HG03378 (cell line): Measurements from ENCODE around the gene TELO2.

Source experiments
- ATAC-seq: cut with Tn5 transposase; IDR thresholded peaks from one replicate; pipeline ENCODE4 v1.9.1; 2021; ENCODE audit warnings: mild to moderate bottlenecking, moderate library complexity; ENCODE audit not compliant: unreplicated experiment

TELO2 gene

DNA sequence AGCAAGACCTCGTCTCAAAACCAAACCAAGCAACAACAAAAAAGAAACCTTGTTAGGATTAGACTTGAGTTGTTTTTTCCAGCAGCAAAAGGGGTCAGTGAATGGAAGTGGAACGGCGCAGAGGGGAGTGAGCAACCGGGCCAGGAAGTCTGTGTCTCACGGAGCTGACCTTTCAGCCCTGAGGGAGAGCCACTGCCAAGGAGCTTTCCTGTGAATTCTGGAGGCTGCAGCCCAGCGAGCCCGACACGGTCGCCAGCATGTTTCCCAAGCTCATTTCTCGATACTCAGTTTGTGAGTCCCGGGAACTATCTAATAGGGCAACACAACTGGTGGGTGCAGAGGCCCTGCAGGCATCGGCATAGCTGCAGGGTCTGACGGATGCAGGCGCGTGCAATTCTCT is 19.6 kb downstream of the TELO2 start:
- no peak for ATAC-seq

DNA sequence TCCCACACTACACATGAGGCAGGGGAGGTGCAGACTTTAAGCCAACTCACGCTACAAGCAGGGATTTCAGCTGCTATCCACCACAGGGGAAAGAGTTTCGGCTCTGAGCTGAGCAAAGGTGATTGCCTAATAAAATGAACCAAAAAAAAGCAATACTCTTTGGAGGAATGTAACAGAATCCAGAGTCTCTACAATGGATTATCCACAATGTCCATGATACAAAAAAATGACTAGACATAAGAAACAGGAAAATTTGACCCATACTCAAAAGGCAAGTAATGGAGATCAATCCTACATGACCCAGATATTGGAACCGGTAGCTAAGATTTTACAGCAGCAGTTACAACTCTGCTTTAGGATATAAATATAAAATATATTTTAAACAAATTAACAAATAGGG is 21.3 kb downstream of the TELO2 start:
- no peak for ATAC-seq

DNA sequence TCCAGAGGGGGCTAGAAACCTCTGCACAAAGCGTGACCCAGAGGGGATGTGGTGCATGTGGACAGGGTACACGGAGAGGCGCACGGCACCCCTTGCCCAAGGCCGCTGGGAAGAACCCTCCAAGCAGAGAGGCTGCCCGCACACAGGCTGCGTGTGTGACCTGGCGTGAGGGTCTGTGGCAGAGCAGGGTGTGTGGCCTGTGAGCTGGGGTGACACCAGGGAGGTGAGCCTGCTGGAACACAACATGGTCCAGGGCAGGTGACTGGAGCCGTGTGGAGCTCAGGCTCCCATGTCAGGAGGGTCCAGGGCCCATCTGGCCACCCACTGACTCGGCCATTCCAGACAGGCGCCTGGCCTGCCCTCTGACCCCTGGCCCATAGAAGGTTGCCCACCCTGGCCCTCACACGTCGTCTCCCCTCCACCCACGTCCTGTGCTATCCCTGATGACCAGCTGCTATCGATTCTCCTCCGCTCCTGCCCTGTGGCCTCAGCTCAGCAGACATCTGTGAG is 25.5 kb downstream of the TELO2 start:
- ATAC-seq, result no peak

DNA sequence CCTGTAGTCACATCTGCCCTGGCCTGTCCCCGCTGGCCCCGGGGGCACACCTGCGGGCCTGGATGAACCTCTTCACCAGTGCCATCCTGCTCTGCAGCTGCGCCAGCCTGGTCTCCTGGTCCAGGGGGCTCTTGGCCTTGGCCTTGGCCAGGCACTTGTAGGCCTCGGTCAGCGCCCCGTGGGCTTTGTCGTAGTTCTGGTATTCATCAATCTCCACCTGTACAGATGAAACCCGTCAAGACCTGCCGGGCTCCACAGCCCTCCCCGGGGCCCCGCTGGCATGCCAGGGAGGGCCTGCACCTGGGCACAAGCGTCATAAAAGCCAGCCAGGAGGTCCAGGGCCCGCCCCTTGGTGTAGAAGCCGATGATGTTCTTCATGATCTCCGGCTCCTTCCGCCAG is 26.7 kb downstream of the TELO2 start:
- ATAC-seq, result no peak

DNA sequence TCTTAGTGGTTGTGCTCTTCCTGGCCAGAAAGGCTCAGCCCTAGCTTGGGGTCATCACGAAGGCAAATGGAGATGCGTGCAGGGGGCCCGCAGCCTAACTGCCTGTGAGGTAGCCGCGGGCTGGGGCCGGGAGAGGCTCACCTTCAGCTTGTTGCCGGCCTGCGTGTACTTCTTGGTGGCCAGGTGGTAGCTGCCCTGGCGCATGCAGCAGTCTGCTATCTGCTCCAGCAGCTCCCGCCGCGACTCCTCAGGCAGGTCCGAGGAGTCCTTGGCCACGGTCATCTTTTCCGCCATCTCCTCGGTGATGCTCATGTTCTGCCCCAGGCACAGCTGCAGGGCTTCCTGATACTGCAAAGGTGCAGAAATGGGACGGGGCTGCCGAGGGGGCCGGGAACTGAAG is 27.3 kb downstream of the TELO2 start:
- ATAC-seq, result no peak

DNA sequence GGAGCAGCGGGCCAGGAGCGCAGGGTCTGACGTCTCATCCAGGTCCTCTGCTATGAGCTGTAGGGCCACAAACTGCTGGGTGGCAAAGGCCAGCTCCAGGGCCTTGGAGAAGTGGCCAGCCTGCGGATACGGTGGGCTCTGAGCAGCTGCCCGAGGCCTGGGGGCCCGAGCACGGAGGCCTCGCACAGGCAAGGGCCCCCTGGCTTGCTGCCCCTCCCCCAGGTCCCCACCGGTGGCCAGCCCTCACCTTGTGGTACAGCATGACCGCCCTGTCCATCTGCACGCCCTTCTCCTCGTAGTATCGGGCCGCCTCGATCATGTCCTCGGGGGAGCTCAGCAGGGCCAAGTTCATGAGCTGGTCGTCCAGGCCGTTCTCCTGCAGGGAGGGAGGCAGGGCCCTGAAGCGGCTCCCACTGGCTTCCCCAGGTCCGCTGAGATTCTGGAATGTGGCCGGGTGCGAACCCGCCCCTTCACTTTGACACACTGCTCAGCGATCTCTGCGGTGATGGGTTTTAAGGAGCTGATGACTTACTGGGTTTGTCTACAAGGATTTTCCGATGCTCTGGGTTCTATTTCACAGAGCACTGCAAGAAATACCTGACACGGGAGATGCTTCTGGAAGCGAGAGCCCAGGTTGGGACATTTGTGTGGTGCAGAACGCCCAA is 30.6 kb downstream of the TELO2 start:
- no peak for ATAC-seq

DNA sequence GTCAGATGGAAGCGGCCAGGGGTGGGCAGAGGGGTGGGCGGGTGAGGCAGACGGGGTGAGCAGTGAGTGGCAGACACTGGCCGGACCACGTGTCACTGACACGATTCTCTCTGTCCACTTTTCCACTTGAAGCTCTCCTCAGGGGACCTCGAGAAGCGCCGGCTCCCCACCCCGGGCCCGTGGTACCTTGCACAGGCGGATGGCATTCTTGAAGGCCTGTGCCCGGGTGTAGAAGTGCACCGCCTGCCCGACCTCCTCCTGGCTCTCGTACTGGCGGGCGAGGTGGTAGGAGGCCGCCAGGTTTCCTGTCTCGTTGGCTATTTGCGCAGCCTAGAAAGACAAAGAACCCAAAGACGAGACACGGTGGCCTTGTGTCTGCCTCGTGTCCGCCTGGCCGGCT is 31.2 kb downstream of the TELO2 start:
- ATAC-seq, result no peak

DNA sequence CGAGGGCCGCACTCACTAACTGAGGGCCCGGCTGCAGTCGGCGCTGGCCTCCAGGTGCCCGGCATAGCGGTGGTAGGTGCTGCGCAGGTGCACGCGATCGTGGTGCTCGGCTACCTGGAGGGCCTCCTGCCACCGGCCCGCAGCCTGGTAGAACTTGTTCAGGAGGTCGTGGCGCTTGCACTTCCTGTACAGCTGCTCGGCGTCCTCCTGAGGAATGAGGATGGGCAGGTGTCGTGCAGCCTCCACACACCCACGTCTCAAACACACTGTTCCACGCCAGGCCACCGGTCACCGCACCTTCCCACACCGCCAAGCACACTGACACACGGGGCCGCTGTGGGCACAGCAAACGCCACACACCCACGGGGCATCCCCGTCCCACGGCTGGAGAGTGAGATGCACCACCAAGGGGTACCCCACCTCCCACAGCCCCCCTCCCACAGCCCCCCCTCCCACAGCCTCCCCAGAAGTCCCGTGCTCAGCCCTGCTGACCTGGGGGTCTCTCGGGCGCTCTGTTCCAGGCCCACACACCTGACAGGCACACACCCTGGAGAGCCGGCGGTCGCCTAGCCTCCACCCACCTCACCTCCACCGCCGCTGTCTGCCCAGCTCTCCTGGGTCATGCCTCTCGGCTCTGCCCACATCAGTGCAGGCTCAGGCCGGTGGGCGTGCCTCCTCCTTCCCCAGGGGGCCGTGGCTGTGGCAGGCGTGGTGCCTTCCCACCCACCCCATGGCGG is 32.9 kb downstream of the TELO2 start:
- ATAC-seq, result no peak

DNA sequence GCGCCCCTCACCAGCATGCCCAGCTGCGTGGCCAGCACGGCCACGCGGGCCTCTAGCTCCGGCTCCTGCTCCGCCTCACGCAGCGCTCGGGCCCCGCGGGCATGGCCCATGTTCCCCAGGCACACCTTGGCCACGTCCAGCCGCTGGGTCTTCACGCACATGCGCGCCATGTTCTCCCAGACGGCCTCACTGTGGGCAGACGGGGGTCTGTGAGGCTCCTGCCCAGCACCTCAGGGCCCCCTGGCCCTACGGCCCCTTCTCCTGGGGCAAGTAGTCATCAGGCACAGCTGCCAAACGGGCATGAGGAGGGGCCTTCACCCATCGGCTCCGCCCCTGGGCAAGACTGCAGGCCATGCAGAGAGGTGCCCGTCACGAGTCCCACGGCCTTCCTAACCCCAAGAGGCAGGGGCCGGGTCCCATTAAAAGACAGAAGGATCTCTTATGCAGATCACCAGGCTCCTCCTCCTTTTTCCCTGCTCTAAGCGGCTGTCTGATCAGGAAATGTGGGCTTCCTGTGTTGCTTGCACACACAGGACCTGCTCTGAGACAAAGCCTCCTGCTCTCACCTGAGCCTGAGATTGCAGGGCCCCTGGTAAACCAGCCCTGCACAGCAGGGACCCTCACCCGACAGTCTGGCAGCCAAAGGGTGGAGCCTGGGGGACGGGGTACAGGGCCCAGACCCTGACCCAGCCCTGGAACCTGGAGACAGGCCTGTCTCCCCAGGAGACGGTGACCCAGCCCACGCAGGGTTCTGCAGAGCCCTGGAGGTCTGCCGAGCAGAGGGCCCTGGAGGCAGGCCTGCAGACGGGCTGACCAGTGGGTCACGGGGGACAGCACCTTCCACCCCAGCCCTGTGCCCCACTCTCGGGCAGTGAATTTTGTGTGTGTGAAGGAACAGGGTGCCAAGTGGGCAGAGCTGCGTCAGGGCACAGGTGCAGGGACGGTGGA is 33.7 kb downstream of the TELO2 start:
- ATAC-seq, result no peak

DNA sequence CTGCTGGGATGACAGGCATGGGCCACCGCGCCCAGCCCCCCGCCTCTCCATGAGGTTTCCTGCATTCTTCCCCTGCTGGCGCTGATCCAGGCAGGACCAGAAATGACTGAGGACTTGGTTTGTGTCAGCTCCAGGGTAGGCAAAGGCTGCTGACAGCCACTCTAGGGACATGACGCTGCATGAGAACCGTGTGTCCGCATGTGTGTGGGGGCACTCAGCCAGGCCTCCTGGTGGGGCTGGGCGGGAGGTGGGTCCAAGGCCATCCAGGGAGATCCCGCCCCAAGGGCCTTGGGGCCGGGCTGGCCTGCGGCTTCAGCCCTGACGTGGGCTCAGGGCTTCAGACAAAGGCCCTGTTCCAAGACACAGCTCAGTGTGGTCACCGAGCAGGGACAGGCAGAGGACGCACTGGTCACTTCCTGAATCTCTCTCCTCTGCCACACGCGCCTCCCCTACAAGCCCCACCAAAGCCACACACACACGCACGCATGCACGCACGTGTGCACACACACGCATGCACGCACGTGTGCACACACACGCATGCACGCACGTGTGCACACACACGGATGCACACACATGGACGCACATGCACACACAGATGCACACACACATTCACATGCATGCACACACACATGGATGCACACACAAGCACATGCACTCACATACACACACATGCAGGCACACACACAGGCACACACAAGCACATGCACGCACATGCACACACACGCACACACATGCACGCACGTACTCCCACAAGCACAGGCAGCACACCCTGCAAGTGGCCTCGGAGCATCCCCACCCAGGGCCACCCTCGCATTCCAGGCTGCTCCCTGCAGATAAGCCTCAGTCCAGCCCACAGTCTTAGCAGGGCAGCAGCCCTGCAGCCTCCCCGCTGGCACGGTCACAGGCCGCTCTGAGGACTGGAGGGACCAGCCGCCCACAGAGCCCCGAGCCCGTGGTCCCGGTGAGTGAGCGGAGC is 35.0 kb downstream of the TELO2 start:
- ATAC-seq, result no peak

DNA sequence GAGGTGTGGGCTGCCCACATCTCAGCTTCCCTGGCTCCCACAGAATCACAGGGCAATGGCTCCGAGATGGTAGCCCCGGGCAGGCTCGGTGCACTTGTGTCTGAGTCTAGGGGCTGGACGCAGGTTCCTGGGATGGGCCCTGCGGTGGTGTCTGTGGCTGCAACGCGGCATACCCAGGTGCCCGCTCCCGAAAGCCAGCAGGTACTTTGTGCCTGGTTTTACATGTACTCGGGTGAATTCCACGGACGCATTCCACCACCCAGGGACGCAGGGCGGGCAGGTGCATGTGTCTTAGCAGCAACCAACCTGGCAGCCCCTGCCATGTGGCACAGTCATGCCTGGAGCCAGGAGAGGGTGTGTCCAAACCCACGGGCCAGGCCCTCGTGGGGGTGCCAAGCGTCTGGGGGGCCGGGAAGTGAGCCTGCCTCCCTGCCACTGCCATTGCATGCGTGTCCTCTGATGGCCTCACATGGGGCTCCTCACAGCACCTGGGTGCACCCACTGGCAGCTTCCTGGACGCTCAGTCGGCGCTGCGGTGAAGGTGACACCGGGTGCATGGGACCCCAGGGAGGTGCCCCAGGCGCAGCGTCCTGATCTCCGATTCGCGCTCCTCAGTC is 35.9 kb downstream of the TELO2 start:
- ATAC-seq, result no peak

DNA sequence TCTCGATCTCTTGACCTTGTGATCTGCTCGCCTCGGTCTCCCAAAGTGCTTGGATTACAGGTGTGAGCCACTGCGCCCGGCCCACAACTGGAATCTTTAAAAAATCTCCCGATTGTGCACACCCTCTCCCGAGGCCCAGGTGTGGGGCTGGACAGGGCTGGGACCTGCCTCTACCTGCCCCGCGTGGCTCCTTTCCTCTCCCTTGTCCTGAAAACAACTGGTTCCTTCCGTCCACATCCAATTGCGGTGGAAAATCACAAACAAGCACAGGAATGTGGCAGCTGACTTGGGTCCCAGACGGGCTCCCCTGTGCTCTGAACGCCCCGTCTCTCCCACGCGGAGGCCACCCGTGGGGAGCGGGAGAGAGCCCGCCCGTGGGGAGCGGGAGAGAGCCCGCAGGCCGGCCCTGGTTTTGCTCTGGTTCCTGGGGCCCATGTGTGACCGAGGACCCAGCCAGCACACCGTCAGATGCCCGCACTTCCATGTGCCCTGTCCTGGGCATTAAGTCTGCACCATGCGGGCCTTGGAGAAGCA is 37.3 kb downstream of the TELO2 start:
- no peak for ATAC-seq

DNA sequence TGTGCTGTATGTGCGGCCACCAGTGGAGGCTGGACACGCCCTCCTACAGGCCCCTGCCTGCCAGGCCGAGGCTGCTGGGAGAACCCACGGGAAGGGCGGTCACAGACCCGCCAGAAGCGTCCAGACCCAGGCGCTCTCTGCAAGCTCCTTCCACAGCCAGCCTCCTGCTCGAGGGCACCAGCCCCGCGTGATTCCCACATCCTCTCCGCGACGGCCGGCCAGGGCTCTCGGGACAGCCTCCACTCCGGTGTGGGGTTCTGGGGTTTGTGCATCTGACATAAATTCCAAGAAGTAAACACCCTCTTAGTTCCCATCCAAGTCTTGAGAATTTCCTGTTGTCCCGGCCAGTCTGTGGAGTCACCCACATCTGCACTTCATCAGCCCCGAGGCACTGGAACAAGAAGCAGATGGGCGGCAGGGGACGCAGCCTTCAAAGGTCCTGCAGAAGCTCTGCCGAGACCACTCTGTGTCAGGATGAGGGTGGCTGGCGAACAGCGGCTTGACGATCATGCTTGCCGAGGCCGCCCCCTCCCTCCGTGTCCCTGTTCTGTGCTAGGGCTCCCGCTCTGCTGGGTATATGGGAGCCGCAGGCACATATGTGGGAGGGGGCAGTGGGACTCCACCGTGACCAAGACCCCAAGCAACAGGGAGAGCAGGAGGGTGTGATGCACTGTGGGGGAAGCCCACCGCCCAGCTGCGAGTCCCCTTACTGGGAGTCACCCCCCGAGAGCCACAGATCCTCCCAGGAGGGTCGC is 37.9 kb downstream of the TELO2 start:
- ATAC-seq, result no peak

DNA sequence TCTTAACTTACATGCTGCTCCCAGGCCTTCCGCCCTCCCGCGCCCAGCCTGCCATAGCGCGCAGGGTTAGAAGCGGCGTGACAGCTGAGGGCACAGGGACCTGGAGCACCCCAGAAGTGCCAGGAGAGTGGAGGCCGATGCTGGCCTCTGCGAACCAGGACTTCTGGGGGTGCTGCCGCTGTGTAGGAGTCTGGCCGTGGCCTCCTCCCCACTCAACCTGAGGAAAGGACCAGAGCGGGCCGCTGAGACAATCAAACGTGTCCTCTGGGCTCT is 38.4 kb downstream of the TELO2 start:
- ATAC-seq, result no peak

DNA sequence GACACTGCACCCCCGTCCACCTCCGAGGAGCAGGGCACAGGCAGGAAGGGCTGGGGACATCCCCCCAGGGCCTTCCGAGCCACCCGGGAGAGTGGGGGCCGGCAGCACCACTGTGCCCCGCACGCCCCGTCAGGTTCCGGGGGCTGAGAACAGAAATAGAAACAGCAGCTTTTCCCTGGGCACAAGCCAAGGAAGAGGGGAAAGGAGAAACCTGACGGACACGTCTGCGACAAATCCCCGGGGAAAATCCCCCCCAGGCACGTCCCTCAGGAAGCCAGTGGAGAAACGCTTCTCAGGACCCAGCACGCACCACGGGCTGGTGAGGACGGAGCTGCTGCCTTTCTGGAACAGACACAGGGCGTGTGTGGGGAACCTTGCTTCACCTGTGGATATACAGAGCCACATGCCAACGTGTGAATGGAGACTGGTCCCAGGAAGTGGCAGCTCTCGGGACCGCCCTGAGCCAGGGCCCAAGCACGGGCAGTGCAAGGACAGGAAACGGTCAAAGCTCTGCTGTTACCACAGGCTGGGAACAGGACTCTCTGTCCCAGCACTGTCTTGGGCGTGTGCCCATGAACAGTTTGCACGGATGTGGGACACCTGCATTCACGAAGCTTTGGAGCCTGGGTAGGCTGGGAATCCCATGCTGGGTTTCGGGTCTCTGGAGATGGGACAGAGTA is 39.1 kb downstream of the TELO2 start:
- ATAC-seq, result no peak

DNA sequence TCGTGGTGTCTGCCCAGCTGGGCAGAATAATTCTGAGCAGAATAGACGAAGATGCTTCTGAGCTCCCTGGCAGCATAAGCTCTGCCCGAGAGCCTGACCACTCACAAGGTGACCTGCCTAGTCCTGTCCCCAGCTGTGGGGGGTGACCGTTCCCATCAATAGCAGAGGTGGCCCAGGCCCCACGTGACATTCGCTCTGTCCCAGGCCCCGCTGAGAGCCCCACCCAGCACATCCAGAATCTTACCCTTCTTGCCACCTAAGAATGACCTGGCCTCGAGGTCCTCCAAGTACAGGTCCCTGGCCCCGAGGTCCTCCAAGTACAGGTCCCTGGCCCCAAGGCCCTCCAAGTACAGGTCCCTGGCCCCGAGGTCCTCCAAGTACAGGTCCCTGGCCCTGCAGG is 39.6 kb downstream of the TELO2 start:
- ATAC-seq, result no peak

DNA sequence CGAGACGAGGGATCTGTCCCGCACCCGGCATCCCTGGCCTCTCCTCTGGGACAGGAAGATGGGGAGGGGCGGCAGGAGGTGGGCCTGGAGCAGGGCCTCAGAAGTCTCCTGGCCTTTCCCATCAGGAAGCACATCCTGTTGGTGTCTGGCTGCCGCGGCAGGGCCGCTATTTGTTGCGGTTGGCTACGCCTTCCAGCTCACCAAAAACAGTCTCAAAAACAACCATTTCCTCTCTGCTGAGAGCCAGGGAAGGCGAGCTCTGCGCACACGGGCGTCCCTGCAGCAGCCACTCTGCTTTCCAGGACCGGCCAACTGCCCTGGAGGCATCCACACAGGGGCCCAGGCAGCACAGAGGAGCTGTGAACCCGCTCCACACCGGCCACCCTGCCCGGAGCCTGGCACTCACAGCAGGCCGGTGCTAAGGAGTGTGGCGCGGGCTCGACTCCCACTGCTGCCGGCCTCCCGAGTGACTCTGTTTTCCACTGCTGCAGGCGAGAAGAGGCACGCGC is 40.3 kb downstream of the TELO2 start, which contains the start of gene TMEM204:
Gene TMEM204 (plus strand): TSS at position 224 of the 509 bp plus-strand sequence. CDS start 610 bp downstream, outside the sequence.
- no peak for ATAC-seq
